ACC112 (cell line): ENCODE measurements around the gene TMPRSS6.

ENCODE experiments used
- H2AFZ ChIP-seq: fragments of 200-600 bp; sonication (generic); one replicate; pipeline ENCODE4 v1.6.0; 2017; ENCODE audit warnings: antibody characterized with exemption, low read length; ENCODE audit not compliant: unreplicated experiment
- H3K27ac ChIP-seq: fragments of 200-600 bp; sonication (generic); 2 replicates; pipeline ENCODE4 v1.5.1; 2014; ENCODE audit warnings: low read depth, mild to moderate bottlenecking, antibody characterized with exemption, low read length, moderate library complexity
- H3K27me3 ChIP-seq: fragments of 200-600 bp; sonication (generic); 2 replicates; pipeline ENCODE4 v1.6.1; 2014; ENCODE audit warnings: mild to moderate bottlenecking, antibody characterized with exemption, low read length, moderate library complexity, mixed read lengths; ENCODE audit not compliant: insufficient read depth
- H3K36me3 ChIP-seq: fragments of 200-600 bp; sonication (generic); 2 replicates; pipeline ENCODE4 v1.6.1; 2016; ENCODE audit warnings: mild to moderate bottlenecking, antibody characterized with exemption, low read length, moderate library complexity, mixed read lengths; ENCODE audit not compliant: insufficient read depth
- H3K4me1 ChIP-seq: fragments of 200-600 bp; sonication (generic); one replicate; pipeline ENCODE4 v1.6.1; 2016; ENCODE audit warnings: low read length, mixed read lengths; ENCODE audit not compliant: insufficient read depth, unreplicated experiment, control insufficient read depth
- H3K4me3 ChIP-seq: fragments of 200-600 bp; sonication (generic); 2 replicates; pipeline ENCODE4 v1.5.1; 2014; ENCODE audit warnings: mild to moderate bottlenecking, low read depth, low read length
- H3K79me2 ChIP-seq: fragments of 200-600 bp; sonication (generic); one replicate; pipeline ENCODE4 v1.6.0; 2016; ENCODE audit warnings: low read length; ENCODE audit not compliant: control insufficient read depth, unreplicated experiment, insufficient read depth

Gene TMPRSS6

DNA sequence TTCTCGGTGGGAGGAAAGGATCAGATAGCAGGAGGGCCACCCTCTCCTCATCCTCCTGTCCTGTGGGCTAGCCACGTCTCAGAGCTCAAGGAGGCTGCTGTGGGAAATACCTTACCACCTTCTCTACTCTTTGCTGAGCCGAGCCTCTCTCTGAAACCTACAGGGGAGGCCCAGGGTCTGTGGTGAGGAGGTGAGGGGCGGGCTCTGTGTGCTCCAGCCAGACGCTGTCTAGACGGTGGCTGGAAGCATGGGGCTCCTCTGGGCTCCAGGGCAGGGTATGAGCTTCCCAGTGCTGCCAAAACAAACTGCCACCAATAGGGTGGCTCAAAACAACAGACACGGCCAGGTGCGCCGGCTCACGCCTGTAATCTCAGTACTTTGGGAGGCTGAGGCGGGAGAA is 5.5 kb upstream of the TMPRSS6 start:
- H2AFZ ChIP-seq: no peak overlapping the region
- no peak overlapping the region for H3K4me3 ChIP-seq
- no peaks in the 10 kb centered on the region for H3K79me2 ChIP-seq
- peaks cover 9% of the 10 kb centered on the region; the same call in 1 of the 2 replicates for H3K27me3 ChIP-seq
- no peaks in the 10 kb centered on the region for H3K36me3 ChIP-seq
- H3K4me1 ChIP-seq: no peaks in the 10 kb centered on the region
- H3K27ac ChIP-seq: no peak overlapping the region

DNA sequence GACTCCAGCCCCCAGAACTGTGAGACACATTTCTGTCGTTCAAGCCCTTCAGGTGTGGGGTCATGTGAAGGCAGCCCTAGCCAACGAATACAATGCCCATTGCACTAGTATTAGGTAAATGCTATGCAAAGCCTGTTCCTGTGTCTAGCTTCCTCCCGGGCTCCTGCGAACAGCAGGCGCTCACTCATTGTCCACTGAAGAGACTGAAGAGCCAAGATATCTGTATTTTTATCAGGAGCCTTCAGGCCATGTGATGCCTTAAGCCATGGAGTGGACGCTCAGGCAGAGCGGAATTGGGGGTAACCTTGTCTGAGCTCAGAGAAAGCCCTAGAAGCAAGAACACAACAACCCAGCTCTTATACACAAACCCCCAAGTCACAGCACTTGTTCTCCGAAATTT is 4.2 kb upstream of the TMPRSS6 start:
- no peak overlapping the region for H3K27ac ChIP-seq
- no peaks in the 10 kb centered on the region for H3K4me1 ChIP-seq
- H3K36me3 ChIP-seq: no peaks in the 10 kb centered on the region
- H3K27me3 ChIP-seq: peaks cover 9% of the 10 kb centered on the region; the same call in 1 of the 2 replicates
- no peaks in the 10 kb centered on the region for H3K79me2 ChIP-seq
- no peak overlapping the region for H3K4me3 ChIP-seq
- H2AFZ ChIP-seq: no peak overlapping the region

DNA sequence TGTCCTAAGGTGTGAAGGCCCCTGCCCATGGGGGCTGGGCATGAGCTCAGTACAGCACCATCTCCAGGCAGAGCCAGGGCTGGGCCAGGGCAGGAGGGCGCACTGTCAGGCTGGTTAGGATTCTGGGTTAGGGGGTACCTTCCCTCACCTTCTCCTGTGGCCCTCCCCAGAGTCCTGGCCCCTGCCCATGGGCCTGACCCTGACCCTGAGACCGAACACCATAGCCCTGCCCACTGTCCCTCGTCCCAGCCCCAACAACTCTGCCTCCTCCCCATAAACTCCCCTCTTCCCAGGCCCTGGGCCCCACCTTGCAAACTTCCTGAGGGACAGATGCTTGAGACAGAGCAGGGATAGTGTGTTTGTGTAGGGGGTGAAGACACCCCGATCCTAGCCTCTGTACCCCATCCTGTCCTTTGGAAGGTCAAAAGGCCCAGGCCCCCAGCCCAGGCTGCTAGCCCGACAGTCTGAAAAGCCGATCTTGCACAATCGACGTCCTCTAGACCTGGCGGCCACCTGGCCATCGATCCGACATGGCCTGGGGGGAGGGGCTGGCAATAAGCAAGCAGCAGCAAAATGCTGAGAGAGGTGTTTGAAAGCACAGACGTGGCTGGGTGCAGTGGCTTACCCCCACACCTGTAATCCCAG is 2.7 kb upstream of the TMPRSS6 start:
- H3K4me1 ChIP-seq: no peaks in the 10 kb centered on the region
- H2AFZ ChIP-seq: no peak overlapping the region

DNA sequence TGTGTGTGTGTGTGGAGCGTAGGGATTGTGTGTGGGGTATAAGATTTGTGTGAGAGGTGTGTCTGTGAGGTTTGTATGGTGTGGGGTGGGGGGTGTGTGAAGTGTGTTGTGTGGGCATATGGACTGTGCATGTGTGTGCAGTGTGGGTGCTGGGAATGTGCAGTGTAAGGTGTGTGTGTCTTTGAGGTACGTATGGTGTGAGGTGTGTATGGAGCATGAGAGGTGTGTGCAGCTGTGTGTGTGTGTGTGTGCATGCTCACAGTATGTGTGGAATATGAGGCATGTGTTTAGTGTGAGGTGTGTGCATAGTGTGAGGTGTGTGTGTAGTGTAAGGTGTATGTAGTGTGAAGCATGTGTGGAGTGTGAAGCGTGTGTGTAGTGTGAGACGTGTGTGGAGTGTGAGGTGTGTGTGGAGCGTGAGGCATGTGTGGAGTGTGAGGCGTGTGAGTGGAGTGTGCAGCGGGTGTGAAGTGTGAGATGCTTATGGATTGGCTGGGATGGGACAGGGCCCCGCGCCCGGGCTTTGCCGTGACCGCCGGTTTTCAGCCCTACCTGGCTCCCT is 1.7 kb upstream of the TMPRSS6 start:
- no peaks in the 10 kb centered on the region for H3K4me1 ChIP-seq
- H2AFZ ChIP-seq: no peak overlapping the region
- no peak overlapping the region for H3K27ac ChIP-seq
- H3K27me3 ChIP-seq: peaks cover 6% of the 10 kb centered on the region; the same call in 1 of the 2 replicates
- no peaks in the 10 kb centered on the region for H3K79me2 ChIP-seq
- H3K4me3 ChIP-seq: no peak overlapping the region
- H3K36me3 ChIP-seq: no peaks in the 10 kb centered on the region

More for the DNA sequence above, 2.7 kb upstream of the TMPRSS6 start:
- Histone ChIP-seq H3K79me2 (no peaks in the 10 kb centered on the region), H3K4me3 (no peak overlapping the region), H3K36me3 (no peaks in the 10 kb centered on the region), H3K27me3 (peaks cover 9% of the 10 kb centered on the region; the same call in 1 of the 2 replicates), H3K27ac (no peak overlapping the region)

DNA sequence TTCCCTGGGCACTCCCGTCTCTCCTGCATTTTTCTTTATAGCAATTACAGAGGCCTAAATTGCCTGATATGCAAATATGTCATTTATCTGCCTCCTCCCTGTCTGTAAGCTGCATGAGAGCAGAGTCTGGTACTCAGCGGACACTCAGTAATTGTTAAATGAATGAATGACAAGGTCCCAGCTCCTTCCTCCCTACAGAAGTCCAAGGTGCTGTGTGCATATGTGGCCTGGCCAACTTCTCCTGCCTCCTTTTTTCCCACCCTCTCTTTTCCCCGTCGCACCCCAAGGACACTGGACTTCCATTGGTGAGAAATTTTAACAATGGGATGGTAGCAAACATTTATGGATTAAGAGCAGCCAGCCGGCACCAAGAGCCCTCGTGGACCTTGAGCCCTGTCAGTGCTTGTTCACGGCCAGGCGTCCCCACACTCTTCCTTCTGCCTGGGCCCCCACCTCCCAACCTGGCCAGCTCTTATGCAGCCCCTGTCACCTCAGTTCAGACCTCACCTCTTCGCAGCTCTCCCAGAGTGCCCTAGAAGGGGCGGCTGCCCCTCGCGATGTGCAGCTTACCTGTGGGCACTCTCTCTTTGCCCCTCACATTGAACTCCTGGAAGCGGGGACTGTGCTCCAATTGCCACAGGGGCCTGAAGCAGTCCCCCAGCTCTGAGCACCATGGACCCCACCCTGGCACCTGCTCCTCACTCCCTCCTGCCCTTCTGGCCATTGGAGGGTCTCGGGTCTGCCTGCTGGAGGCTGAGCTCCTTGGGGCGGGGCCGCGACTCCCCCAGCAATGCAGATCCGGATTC is 1.5 kb downstream of the TMPRSS6 start:
- Histone ChIP-seq H3K27ac (no peak overlapping the region), H3K27me3 (peaks cover 6% of the 10 kb centered on the region; the same call in 1 of the 2 replicates), H3K36me3 (no peaks in the 10 kb centered on the region), H3K79me2 (no peaks in the 10 kb centered on the region), H2AFZ (no peak overlapping the region), H3K4me1 (no peaks in the 10 kb centered on the region), H3K4me3 (no peak overlapping the region)

DNA sequence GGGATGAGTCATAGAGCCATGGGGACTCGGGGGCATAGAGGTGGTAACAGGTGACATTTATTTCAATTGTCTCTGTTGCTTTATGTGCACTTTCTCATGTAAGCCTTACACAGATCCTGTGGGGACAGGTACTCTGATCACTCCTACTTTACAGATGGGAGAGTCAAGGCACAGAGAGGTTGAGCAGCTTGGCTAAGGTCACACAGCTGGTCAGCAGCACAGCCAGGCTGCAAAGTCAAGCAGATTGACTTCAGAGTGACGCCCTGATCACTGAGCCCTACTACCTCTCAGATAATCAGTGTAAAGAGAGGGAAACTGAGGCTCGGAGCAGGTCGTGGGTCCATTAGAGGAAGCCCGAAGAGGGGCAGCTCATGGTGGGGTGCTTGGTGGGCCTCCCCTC is 3.5 kb downstream of the TMPRSS6 start:
- Histone ChIP-seq H3K4me3 (no peak overlapping the region), H2AFZ (no peak overlapping the region), H3K36me3 (no peaks in the 10 kb centered on the region), H3K27ac (no peak overlapping the region), H3K79me2 (no peaks in the 10 kb centered on the region), H3K27me3 (peaks cover 6% of the 10 kb centered on the region; the same call in 1 of the 2 replicates), H3K4me1 (no peaks in the 10 kb centered on the region)

DNA sequence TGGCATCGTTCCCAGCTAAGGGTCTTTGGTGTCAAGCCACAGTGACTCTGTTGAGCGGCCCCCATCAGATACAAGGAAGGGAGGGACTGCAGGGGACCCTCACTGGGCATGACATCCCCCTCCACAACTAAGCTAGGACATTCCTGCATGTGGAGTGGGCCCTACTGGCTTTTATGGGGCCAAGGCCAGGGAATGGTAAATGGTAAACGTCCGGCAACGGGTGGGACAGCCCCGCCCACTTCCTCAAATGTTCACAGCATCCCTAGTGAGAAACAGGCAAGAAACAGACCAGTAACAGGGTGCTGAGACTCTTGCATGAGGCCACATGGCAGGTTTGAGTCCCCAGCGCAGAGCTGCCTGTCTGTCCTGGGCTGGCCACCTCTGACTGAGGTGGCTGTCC is 4.4 kb downstream of the TMPRSS6 start:
- Histone ChIP-seq H3K4me3 (no peak overlapping the region), H3K4me1 (no peaks in the 10 kb centered on the region), H3K27ac (no peak overlapping the region), H3K27me3 (peaks cover 6% of the 10 kb centered on the region; the same call in 1 of the 2 replicates), H3K79me2 (no peaks in the 10 kb centered on the region), H3K36me3 (no peaks in the 10 kb centered on the region), H2AFZ (no peak overlapping the region)

GRCh38 chr22:37103656-37104452 is 5.7 kb downstream of the TMPRSS6 start:
- Histone ChIP-seq H3K4me1 (no peaks in the 10 kb centered on the region), H3K79me2 (no peaks in the 10 kb centered on the region), H3K27me3 (peaks cover 6% of the 10 kb centered on the region; the same call in 1 of the 2 replicates), H2AFZ (no peak overlapping the region), H3K4me3 (no peak overlapping the region), H3K36me3 (no peaks in the 10 kb centered on the region), H3K27ac (no peak overlapping the region)

DNA sequence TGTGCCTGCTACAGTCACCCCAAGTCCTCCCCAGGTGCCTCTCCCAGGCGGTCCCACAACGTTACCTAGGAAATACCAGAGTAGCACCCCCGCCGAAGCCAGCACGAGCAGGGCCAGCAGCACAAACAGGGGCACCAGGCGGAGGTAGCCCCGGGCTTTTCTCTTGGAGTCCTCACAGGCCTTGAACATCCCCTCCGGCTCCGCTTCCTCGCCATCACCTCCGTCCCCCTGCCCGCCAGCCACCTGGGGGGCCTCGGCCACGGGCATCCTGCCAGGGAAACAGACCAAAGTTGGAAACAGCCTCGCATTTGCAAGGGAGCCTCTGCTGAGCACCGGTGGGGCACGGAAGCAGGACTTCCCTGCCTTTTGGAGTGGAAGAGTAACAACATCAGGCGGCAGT is 6.4 kb downstream of the TMPRSS6 start:
- no peaks in the 10 kb centered on the region for H3K79me2 ChIP-seq
- no peaks in the 10 kb centered on the region for H3K4me1 ChIP-seq
- no peaks in the 10 kb centered on the region for H3K36me3 ChIP-seq
- H3K27me3 ChIP-seq: peaks cover 6% of the 10 kb centered on the region; the same call in 1 of the 2 replicates
- H3K27ac ChIP-seq: no peak overlapping the region
- no peak overlapping the region for H3K4me3 ChIP-seq
- no peak overlapping the region for H2AFZ ChIP-seq

- Histone ChIP-seq H3K4me3 (no peak overlapping the region), H2AFZ (no peak overlapping the region), H3K4me1 (no peaks in the 10 kb centered on the region), H3K79me2 (no peaks in the 10 kb centered on the region), H3K36me3 (no peaks in the 10 kb centered on the region), H3K27ac (no peak overlapping the region), H3K27me3 (peaks cover 6% of the 10 kb centered on the region; the same call in 1 of the 2 replicates)
Observed at GRCh38 chr22:37101311-37102066, 8.0 kb downstream of the TMPRSS6 start.
